Stimulated activated CD4-positive, alpha-beta T cell treated with anti-CD3 and anti-CD28 coated beads, TNF-alpha, amount 100 ng/mL, for 4 hours (primary cell): Measurements from ENCODE around the gene PRDX3.
"Not testable (repeated sequence)": the region's sequence is repeated elsewhere in the genome, so short reads cannot be mapped to it uniquely, and the experiment has no call there.

Experiments used
- DNase-seq, 3 experiments: peaks; one replicate each; pipeline ENCODE4 v3.0.0-alpha.2; 2020; ENCODE audit warnings: low read depth in 3 of 3

The PRDX3 gene

DNA sequence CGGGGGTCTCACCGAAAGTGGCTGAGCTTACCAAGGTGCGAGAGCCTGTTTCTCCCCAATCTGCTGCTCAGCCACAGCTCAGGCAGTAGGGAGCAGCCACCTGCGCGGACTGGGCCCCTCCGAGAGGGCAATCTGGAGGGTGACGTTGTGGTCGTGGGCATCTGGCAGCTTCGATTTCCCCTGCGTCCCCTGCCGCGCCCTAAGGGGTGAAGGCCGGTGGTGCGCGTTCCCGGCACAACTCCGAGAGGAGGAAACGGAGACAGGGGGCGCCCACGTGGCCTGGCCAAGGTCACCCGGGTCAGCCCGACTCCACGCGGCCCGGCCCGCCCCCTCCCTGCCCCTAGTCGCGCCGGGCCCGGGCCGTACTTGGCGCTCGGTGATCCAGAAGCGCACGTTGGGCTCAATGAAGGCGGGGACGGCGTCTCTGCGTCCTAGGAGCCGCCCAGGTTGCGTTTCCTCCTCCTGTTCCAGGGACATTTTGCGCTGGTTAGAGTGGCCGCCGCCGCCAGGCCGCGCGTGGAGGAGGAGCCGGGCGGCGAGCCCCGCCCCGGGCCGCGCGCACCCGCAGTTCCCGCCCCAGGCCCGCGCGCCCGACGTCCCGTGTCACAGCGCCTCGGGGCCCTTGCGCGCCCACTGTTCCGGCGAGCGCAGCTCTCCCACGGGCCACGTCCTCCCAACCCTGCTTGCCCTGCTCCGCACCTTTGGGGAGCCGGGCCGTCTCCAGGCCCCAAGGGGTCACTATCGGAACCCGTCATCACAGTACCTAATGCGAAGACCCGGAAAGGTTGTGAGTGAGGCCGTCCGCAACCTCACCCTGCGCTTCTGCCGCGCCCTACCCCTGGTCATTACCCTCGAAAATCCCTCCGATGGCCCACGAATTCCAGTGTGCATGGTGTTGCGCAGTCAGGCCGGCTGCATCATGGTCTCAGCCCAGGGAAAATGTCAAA lies 13.2 kb downstream of the PRDX3 start, which contains the start of gene SFXN4:
Gene SFXN4 (minus strand): TSS at position 544 of the 947 bp plus-strand sequence. CDS start 67 bp downstream, at position 477.
- peak; percentile 57 to 71 (median 70) for DNase-seq

DNA sequence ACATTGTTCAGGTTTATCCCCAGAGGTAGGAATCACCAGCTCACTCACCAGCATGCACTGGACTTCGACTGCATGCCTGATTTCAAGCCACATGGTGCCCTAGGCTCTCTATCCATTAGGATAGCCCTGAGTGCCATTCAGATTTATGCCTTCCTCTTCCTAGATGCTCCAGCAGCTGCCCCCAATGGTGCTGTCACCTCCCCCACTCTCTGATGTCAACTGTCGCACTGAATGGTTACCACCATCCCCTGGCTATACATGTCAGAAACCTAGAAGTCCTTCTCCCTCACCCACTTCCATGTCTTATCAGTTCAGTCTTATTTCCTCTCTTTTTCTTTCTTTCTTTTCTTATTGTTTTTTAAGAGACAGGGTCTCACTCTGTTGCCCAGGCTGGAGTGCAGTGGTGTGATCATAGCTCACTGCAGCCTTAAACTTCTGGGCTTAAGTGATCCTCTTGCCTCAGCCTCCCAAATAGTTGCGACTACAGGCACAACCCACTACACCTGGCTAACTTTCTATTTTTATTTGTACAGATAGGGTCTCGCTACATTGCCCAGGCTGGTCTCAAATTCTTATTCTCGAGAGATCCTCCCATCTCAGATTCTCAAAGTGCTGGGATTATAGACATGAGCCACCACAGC lies 16.0 kb downstream of the PRDX3 start:
- no peak for DNase-seq

DNA sequence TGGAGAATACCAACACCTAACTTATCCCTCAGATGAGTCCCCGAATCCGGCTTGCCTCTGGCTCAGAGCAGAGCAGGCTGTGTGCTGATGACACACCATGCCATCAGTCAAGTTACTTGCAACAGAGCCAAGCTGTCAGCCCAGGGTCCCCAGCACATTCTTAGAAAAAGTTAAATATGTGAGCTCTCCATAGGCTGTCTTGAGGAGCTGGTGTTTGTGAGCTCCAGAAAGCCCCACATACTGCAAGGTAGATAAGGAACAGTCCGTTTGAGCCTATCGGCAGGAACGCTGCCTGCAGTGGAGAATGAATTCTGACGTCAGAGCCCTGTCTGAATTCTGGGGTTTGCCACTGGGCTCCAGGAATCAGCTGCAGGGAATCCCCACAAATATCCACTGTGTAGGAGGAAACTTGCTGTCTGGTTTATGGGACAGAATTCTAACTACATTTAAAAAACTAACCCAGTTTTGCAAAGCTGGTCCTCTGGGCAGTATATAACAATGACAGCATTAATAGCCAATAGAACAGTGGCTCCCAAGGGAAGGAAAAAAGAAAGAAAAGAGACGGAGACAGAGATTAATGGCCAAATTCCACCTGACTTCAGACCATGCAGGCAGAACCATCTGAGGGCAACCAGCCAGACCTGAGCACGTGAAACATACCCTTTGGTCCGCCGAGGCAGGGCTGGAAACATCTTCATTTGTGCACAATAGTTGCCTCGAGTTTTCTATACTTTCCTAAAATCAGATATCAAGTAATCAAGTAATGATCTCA lies 16.7 kb downstream of the PRDX3 start:
- DNase-seq, result no peak

DNA sequence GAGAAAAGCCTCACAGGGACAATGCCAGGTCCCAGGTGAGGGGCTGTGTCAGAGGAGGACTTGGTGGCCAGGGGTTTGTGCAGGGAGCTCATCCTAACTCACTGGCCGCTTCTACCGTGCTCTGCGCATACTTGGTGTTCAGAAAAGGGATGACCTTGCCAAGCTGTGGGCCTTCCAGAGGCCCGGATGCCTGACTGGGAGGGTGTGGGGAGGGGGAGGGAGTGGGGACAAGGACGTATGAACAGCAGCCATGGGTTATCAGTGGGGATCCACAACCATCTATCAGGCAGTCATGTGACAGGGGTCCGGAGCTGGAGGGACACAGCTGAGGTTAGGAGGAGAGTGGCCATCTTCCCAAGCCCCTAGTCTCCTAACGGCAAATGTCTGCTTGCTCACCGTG lies 19.3 kb downstream of the PRDX3 start:
- DNase-seq, result no peak

DNA sequence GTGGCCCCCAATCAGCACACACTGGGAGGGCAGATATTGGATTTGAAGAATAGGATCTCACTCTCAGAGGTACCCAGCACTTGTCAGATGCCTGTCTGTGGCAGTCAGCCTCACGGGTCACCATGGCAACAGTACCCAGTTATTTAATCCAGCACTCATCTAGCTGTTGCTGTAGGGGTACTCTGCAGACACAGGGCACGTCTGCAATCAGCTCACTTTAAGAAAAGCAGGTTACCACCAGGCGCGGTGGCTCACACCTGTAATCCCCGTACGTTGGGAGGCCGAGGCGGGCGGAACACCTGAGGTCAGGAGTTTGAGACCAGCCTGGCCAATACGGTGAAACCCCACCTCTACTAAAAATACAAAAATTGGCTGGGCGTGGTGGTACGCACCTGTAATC lies 25.0 kb downstream of the PRDX3 start:
- DNase-seq, result no peak

DNA sequence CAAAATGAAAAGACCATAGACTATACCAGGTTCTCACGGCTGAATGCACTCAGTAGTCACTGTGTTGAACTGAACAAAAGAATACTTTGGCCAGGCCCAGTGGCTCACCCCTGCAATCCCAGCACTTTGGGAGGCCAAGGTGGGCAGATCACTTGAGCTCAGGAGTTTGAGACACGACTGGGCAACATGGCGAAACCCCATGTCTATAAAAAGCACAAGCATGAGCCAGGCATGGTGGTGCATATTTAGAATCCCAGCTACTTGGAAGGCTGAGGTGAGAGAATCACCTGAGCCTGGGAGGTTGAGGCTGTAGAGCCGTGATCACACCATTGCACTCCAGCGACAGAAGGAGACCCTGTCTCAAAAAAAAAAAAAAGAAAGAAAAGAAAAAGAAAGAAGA lies 25.6 kb downstream of the PRDX3 start:
- DNase-seq, result no peak

DNA sequence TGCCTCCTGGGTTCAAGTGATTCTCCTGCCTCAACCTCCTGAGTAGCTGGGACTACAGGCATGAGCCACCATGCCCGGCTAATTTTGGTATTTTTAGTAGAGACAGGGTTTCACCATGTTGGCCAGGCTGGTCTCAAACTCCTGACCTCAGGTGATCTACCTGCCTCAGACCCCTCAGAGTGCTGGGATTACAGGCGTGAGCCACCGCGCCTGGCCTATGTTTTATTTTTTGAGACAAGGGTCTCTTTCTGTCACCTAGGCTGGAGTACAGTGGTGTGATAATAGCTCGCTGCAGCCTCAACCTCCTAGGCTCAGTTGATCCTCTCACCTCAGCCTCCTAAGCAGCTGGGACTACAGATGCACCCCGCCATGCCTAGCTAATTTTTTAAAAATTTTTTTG lies 27.0 kb downstream of the PRDX3 start:
- DNase-seq, result not testable (repeated sequence)

DNA sequence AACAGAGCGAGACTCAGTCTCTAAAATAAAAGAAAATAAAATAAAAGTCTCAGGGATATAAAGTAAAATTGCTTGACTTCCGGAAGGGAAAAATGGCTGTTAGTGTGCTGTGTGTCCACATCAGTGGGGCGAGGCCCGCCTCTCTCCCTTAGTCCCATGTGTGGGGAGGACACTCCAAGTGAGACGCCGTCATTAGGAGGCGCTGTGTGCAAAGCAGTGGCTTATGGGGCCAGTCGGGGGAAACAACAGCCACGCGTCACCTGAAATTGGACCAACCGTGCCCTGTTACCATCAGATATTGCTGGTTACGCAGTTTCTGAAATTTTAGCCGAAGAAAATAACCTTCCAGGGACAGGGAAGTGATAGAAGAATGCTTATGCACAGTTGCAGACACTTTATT lies 28.9 kb downstream of the PRDX3 start:
- no peak for DNase-seq

DNA sequence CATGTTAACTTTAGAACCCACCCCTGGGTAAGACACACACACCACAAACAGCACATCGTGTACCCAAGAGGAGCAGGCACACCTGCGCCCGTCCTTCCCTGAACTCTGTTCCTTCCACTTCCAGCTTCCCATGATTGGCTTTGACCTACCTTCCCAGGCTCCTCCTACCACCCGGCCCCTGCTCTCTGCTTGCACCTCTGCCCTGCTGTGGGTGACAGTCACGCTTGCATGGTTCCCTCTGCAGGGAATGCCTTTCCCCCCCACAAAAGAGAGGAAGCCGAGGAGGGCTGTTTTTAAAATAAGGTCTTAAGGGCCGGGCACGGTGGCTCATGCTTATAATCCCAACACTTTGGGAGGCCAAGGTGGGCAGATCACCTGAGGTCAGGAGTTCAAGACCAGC lies 29.5 kb downstream of the PRDX3 start:
- DNase-seq, result no peak

DNA sequence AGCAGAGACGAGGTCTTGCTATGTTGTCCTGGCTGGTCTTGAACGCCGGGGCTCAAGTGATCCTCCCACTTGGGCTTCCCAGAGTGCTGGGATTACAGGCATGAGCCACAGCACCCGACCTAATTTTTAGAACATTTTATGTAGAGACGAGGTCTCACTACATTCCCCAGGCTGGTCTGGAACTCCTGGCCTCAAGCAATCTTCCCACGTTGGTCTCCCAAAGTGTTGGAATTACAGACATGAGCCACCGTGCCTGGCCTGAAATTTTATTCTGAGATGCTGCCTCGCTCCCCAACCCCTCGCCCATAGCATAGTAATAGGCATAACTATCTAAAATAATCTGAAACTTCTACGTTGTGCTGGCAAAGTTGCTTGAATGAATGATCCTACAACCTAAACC lies 35.0 kb downstream of the PRDX3 start:
- no peak for DNase-seq

DNA sequence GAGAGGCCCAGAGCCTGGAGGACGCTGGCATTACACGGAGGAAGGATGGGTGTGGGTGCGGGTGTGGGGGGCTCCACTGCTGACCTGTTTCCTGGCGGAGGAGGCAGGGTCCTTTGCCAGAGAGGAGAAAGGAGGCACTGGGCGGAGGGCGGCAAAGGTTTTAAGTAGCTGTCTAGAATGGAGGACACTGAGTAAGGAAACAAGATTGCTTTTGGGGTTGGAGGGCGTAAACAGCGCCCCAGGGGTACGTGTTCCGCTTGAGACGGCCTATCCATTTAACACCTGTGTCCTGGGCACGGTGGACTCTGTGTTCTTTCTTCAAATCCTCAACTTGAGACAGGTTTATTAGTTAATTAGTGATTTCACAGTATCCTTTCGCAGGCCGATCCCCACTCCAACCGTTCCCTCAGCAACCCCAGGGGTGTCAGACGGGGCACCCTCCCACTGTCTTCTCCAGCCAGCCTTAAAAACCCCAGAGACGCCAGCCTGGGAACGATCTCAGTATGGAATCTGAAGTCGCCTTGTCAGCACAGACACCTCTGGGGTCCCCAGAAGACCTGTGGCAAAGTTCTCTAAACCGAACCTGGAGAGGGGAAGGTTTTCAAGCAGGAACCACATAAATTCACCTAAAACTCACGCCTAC lies 37.9 kb downstream of the PRDX3 start:
- no peak for DNase-seq

DNA sequence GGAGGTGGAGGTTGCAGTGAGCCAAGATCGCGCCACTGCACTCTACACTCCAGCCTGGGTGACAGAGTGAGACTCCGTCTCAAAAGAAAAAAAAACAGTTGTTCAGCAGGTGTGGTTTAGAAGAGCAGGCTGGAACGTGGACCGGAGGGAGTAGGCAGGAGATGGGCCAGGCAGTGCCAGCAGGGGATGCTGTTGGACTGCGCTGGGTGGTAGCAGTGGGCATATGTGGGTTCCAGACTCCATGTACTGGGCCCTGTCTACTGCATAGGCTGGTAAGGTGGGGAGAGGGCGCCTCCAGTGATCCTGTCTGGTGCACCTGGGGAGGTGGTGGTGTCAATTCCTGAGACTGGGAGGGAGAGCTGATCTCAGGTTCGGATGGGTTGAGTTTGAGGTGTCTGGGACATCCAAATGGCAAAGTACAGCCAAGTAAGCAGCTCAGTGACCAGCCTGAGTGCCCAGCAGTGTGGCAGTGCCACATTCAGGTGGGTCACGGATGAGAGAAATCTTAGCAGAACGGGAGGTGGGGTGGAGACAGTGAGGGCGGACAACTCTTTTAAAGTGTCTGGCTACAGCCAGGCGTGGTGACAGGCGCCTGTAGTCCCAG lies 39.0 kb downstream of the PRDX3 start:
- peak in 2 of 3 experiments; percentile 36 to 40 for DNase-seq

DNA sequence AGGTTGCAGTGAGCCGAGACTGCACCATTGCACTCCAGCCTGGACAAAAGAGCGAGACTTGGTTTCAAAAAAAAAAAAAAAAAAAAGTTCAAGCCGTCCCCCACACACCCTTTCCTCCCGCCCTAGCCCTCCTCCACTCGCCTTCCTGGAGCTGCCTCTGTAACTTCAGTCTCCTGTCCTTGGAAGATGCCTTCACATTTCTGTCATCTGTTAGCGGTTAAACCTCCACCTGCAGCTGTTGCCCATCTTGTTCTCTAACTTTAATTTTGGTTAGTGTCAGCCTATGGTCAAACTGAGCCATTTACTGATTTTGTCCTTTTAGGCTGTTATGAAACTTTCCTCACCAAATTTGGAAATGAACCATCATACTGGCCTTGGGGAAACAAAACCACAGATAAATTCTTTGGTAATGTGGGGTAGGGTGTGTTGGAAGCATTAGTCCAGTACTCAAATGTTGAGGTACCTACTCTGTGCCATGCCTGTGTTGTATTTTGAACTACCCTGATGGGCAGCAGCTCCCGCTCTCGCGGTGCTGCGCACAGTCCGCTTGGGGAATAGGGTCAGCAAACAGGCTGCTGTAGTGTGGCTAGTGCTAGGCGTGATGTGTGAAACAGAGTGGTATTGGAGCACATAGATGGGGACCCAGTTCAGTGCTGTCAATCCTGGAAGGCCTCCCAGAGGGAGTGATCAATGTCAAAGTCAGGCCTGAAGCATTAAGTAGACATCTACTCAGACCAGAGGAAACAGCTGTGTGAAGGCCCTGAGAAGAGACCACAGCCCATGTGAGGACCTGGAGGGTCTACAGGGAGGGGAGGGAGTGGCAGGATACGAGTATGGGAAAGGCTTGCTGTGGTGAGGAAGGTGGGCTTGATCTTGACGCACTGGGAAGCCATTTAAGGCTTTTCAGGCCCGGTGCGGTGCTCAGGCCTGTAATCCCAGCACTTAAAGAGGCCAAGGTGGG lies 40.0 kb downstream of the PRDX3 start:
- no peak for DNase-seq

DNA sequence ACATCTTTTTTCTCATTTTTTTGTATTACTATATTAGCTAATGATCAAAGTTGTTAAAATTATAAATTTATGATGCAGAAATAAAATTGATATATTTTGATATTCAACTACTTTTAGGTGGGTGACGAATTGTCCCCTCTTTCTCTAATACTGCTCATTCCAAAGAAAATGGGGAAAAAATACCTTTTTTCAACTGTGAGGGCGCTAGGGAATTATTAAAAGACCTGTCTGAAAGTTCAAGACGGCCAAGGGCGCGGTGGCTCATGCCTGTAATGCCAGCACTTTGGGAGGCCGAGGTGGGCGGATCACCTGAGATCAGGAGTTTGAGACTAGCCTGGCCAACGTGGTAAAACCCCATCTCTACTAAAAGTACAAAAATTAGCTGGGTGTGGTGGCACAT lies 40.7 kb downstream of the PRDX3 start:
- DNase-seq, result not testable (repeated sequence)

DNA sequence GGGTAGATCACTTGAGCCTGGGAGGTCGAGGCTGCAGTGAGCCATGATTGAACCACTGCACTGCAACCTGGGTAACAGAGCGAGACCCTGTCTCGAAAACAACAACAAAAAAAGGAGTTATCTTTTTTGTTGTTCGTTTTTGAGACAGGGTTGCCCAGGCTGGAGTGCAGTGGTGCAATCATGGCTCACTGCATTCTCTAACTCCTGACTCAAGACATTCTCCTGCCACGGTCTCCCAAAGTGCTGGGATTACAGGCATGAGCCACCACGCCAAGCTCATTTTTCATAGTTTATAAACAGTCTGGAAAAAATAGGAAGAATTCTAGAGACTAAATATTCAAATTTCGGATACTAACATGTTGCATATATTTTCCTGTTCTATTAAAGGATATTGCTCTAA lies 42.5 kb downstream of the PRDX3 start:
- no peak for DNase-seq

DNA sequence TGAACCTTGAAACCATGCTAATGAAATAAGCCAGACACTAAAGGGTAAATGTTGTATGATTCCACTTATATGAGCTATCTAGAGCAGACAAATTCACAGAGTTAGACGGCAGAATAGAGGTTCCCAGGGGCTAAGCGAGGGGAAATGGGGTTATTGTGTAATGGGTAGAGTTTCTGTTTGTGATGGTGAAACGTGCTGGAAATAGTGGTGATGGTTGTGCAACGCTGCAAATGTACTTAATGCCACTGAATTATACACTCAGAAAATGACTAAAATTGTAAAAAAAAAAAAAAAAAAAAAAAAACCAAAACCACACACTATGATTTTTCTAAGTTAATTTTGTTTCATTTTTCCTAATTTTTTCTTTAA lies 43.1 kb downstream of the PRDX3 start:
- no peak for DNase-seq

DNA sequence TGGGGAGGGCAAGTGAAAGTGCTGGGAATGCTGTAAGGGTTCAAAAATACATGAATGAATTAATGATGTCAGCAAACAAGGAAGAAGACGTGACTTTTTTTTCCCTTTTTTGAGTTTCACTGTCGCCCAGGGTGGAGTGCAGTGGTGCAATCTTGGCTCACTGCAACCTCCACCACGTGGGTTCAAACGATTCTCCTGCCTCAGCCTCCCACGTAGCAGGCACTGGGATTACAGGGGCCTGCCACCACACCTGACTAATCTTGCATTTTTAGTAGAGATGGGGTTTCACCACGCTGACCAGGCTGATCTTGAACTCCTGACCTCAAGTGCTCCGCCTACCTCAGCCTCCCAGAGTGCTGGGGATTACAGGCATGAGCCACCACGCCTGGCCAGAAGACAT lies 44.7 kb downstream of the PRDX3 start:
- DNase-seq, result no peak

DNA sequence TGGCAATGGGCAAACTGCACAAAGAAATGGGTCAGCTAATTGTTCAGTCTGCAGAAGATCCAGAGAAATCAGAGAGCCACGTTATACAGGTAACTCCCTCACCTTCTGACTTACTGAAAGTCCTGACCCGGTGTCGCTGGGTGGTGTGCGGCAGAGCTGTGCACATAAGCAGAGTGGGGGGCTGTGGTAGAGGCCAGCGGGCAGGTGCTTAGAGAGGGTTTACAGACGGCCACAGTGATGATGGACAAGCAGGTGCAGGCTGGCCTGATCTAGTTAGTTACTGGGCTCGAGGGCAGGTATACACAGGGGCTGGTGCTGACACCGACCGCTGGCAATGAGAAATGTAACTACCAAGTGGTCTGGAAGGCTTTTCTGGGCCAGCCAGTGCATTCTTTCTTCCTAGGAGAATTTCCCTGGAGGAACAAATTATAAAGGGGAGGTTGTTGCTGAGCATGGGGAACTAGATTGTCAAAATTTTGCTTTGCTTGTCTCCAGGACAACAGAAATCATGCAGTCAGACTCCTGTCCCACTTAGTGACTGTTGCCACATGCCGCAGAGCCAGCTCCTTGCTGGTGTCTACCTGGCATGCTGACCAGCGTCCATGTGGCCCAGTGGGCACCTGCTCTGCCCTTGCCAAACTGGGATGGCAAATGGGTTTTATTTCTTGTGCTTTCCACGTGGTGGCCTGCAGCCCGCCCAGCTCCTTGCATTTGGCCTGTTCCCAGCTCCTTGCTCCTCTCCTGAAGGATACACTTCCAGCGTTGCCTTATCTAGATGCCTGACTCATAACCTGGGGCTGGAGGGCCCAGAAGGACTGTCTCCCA lies 45.9 kb downstream of the PRDX3 start:
- DNase-seq, result no peak

DNA sequence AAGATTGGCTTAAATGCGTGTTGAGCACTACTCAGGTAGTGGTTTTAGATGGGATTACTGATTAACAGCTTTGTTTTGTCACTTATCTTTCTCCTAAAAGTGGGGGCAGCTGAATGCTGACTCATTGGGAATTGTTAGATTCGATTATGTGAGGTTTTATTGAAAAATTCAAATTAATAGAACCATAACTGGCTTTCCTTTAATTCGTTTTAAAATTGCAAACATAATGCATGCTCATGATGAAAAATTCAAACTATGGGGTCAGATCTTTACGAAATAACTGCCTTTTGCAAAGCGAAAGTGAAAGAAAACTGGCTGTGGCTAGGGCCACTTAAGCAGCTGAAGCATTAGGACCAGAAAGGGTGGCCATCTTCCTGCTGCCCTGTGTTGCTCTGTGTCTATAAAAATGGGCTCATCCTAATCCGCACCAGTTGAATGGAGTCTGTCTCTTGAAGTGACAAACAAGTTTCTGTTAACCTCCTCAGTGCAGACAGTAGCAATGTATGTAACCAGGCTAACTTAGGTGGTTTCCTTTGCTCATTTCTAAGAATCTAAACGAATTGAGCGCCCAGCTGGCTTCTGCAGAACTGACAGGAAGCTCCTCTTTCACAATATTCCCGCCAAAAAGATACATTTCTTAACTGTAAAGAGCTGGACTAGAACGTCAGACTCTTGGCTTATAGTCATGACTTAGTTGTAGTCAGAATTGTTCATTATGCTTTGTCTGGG lies 46.9 kb downstream of the PRDX3 start:
- peak in 1 of 3 experiments; percentile 17 for DNase-seq
